HG03571 (cell line): Measurements from ENCODE around the gene WDR45B.

Experiments
- ATAC-seq: cut with Tn5 transposase; IDR thresholded peaks from one replicate; pipeline ENCODE4 v1.9.1; 2021; ENCODE audit not compliant: unreplicated experiment

WDR45B gene

GRCh38 chr17:82648165-82648668 is at the start of gene WDR45B:
WDR45B (minus strand) TSS chr17:82648444; CDS start chr17:82648340, 104 bp downstream.
- ATAC-seq: peak; percentile 64

DNA sequence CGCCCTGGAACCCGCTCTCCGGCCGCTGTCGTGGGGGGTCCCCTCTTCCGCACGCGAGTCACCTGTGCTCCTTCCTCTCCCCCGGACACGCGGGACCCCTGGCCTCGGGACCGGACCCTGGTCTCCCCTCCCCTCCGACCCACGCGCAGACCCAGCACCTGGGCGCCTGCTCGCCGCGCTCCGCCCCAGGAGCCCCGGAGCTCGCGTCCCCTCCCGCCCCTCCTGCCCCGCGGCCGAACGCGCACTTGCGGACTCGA is 49.5 kb upstream of the WDR45B start:
- no peak for ATAC-seq

GRCh38 chr17:82696916-82697807 is 48.9 kb upstream of the WDR45B start:
- ATAC-seq: no peak

DNA sequence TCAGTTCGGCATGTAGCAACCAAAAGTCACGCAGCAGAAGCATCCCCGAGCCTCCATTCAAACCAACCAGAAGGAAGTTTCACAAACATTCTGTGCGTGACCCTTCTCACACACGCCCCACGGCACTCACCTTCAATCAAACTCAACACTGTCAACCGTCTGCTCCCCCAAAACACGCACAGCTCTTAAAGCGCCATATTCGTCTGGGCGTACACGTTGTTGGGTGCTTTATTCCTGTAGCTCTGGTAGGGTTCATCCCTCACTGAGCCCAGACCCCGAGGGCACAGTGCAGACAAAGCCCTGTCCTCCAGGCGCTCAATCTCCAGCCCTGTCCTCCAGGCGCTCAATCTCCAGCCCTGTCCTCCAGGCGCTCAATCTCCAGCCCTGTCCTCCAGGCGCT is 48.0 kb upstream of the WDR45B start:
- ATAC-seq: no peak

- ATAC-seq: no peak
Observed at GRCh38 chr17:82694647-82695046, 46.4 kb upstream of the WDR45B start.

GRCh38 chr17:82693168-82693867 is 45.1 kb upstream of the WDR45B start:
- no peak for ATAC-seq

- ATAC-seq: no peak
Observed at GRCh38 chr17:82692268-82692667, 44.0 kb upstream of the WDR45B start.

- ATAC-seq: no peak
Observed at GRCh38 chr17:82691714-82692113, 43.5 kb upstream of the WDR45B start.

GRCh38 chr17:82690786-82691489 is 42.7 kb upstream of the WDR45B start:
- ATAC-seq: no peak

DNA sequence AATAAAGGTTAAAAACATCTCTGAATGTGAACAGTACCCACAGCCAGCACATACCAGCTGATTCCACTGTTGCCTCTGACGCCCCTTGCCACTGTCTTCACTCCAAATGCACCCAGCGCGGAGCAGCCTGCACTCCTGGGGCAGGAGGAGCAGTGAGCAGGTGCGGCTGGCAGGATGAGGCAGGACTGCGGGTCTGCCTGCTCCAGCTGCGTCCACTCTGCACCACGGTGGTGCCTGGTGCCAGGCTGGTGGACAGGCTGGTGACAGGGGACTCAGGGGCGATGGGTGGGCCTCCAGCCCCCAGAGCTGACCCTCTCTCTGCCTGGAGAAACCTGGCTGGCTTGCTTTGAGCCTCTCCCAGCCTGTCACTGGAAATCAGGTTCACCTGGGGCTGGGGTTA is 40.8 kb upstream of the WDR45B start:
- ATAC-seq: no peak

DNA sequence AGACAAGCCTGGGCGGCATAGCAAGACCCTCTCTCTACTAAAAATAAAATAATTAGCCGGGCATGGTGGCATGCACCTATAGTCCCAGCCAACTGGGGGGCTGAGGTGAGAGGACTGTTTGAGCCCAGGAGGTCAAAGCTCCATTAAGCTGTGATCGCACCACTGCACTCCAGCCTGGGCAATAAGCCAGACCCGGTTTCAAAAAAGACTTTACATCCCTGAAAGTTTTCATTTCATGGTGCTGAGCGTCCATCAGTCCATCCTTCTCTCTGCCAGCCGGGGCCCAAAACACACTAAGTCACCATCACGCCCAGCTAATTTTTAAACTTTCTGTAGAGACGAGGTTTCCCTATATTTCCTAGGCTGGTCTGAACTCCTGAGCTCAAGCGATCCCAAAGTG is 39.6 kb upstream of the WDR45B start:
- ATAC-seq: no peak

- no peak for ATAC-seq
Observed at GRCh38 chr17:82687375-82687861, 39.2 kb upstream of the WDR45B start.

GRCh38 chr17:82686366-82687324 is 38.4 kb upstream of the WDR45B start:
- ATAC-seq: no peak

- ATAC-seq: no peak
Observed at GRCh38 chr17:82685291-82685690, 37.0 kb upstream of the WDR45B start.

DNA sequence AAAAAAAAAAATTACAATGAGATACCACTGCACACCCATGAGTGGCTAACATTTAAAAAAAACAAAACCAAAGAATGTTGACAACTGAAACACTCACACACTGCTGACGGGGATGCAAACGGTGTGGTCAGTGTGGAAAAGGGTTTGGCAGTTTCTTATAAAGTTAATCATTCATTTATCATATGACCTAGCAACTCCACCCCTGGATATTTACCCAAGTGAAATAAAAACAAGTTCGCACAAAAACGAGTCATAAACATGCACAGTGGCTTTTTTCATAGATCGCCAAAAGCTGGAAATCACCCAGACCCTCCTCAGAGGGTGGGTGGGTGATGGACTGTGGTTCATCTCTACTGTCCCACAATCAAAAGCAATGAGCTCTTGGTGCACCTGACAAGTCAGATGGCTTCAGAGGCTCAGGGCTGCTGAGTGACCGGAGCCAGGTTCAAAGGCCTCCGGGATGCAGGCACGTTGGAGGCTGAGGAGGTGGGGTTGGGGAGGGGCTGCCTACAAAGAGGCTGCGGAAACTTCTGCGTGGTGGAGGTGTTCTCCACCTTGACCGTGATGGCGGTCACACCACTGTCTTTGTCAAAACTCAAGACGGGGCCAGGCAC is 36.1 kb upstream of the WDR45B start:
- no peak for ATAC-seq

DNA sequence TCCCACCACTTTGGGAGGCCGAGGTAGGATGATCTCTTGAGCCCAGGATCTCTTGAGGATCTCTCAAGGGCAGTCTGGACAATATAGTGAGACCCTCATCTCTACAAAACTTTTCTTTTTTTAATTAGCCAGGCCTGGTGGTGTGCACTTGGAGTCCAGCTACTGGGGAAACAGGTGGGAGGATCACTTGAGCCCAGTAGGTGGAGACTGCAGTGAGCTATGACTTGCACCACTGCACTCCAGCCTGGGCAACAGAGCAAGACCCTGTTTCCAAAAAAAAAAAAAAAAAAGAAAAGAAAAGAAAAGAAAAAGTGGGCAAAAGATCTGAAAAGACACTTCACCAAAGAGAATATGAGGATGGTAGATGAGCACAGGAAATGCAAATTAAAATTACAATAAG is 35.3 kb upstream of the WDR45B start:
- ATAC-seq: no peak

DNA sequence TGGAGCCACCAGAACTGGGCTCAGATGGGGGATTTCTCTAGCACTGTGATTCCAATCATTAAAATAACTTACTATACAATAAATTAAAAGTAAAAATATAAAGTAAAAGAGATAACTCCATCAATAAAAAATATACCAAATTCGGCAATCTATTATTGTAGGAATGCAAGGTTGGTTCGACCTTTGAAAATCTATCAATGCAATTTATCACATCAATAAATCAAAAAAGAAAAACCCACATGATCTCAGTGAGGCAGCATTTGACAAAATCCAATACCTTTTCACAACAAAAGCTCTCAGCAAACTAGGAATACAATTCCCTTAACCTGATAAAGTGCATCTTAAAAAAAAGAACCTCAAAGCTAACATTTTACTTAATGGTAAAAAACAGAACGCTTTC is 33.3 kb upstream of the WDR45B start:
- no peak for ATAC-seq

DNA sequence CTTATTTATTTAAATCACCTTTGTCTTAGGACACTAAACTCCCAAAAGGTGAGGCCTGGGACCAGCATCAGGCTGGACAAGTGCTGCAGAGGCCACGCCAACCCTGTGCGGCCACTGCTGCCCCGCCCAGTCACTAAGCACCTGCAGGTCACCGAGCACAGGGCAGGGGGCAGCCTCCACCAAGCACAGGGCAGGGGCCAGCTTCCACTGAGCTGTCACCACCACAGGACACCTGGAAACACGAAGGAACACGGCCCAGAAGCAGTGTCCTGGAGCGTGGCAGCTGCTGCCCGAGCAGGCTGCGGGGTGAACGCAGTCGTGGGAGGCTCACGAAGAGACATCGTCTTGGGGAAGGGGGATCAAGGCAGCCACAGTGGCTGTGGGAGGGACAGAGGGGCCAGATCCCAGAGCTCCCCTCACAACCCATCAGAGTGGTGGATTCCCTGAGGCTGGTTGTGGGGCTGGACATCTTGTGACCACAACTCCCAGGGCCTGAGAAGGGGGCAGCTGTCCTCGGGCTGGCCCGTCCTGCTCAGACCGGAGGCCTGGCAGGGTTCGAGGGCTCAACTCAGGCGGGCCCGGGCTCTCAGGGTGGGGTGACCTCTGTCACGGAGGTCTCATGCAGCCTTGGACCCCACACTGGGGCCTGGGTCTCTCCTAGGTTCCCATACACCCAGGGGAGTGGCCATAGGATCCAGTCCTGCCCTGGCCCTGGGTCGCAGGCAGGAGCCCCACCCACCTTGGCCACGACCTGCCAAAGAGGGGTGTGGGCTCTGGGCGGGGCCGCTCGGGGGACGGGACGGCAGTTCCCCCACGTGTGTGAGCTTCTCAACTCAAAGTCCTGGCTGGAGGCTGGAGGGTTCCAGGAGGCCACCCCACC is 31.6 kb upstream of the WDR45B start:
- ATAC-seq: no peak

- no peak for ATAC-seq
Observed at GRCh38 chr17:82678265-82678891, 30.1 kb upstream of the WDR45B start.
